ENCODE measurements around the gene MAN1A2. TPM values are rescaled to one million over a fixed set of nuclear protein-coding genes. Genes with fewer than 3 reads are reported as not detected.

Gene MAN1A2
- total RNA-seq, 4 donors from 2014 or later = 28.9 to 46.2 (median 35.0) TPM

GRCh38 chr1:117413412-117413811 lies 46.2 kb downstream of the MAN1A2 start:
- TF ChIP-seq CTCF (IDR thresholded peaks at IDR 0.05) (no peak), EP300 (IDR thresholded peaks at IDR 0.05) (no peak)
- H3K9me3 ChIP-seq = no peaks in the 10 kb centered on the region
- H3K4me3 ChIP-seq = no peak overlapping the region
- H3K27ac ChIP-seq = no peak overlapping the region
- no peaks in the 10 kb centered on the region for H3K27me3 ChIP-seq
- WGBS = 90% methylated on average over 3 of the region's 3 CpGs
- H3K4me1 ChIP-seq = no peaks in the 10 kb centered on the region
- DNase-seq (ENCODE audit: low spot score in 2 of 2) = no peak
- H3K36me3 ChIP-seq = peaks cover 5% of the 10 kb centered on the region

- H3K4me3 ChIP-seq = no peak overlapping the region
- H3K36me3 ChIP-seq = peaks cover 5% of the 10 kb centered on the region
- WGBS = 95% methylated on average over 4 of the region's 4 CpGs
- no peaks in the 10 kb centered on the region for H3K4me1 ChIP-seq
- H3K27me3 ChIP-seq = no peaks in the 10 kb centered on the region
- DNase-seq (ENCODE audit: low spot score in 2 of 2) = no peak
- H3K27ac ChIP-seq = no peak overlapping the region
- TF ChIP-seq EP300 (IDR thresholded peaks at IDR 0.05) (no peak), POLR2A (IDR thresholded peaks at IDR 0.05) (no peak), CTCF (IDR thresholded peaks at IDR 0.05) (no peak), POLR2AphosphoS5 (IDR thresholded peaks at IDR 0.05) (no peak)
- H3K9me3 ChIP-seq = no peaks in the 10 kb centered on the region
These were observed 47.7 kb downstream of the MAN1A2 start for GRCh38 chr1:117414943-117415342.

- Histone ChIP-seq H3K4me3 (no peak overlapping the region), H3K27ac (no peak overlapping the region), H3K27me3 (no peaks in the 10 kb centered on the region), H3K9me3 (no peaks in the 10 kb centered on the region), H3K4me1 (no peaks in the 10 kb centered on the region), H3K36me3 (peaks cover 5% of the 10 kb centered on the region)
- TF ChIP-seq EP300 (IDR thresholded peaks at IDR 0.05) (no peak), POLR2AphosphoS5 (IDR thresholded peaks at IDR 0.05) (no peak), CTCF (IDR thresholded peaks at IDR 0.05) (no peak), POLR2A (IDR thresholded peaks at IDR 0.05) (no peak)
- 95% methylated on average over 1 of the region's 1 CpG for WGBS
- no peak for DNase-seq (ENCODE audit: low spot score in 2 of 2)
These were observed 48.8 kb downstream of the MAN1A2 start for GRCh38 chr1:117416004-117416403.

- no peak for DNase-seq (ENCODE audit: low spot score in 2 of 2)
- no peak overlapping the region for H3K27ac ChIP-seq
- H3K9me3 ChIP-seq = no peaks in the 10 kb centered on the region
- TF ChIP-seq CTCF (IDR thresholded peaks at IDR 0.05) = no peak
- TF ChIP-seq POLR2AphosphoS5 (IDR thresholded peaks at IDR 0.05) = no peak
- TF ChIP-seq POLR2A (IDR thresholded peaks at IDR 0.05) = no peak
- no peak for TF ChIP-seq EP300 (IDR thresholded peaks at IDR 0.05)
- H3K27me3 ChIP-seq = no peaks in the 10 kb centered on the region
- H3K4me3 ChIP-seq = no peak overlapping the region
- H3K4me1 ChIP-seq = no peaks in the 10 kb centered on the region
- H3K36me3 ChIP-seq = peaks cover 5% of the 10 kb centered on the region
These were observed 49.4 kb downstream of the MAN1A2 start for GRCh38 chr1:117416546-117417125.

- Histone ChIP-seq H3K4me3 (no peak overlapping the region), H3K4me1 (no peaks in the 10 kb centered on the region), H3K36me3 (peaks cover 12% of the 10 kb centered on the region), H3K27me3 (no peaks in the 10 kb centered on the region), H3K9me3 (peaks cover 17% of the 10 kb centered on the region), H3K27ac (no peak overlapping the region)
- no peak for DNase-seq (ENCODE audit: low spot score in 2 of 2)
- TF ChIP-seq EP300 (IDR thresholded peaks at IDR 0.05) = no peak
- TF ChIP-seq POLR2AphosphoS5 (IDR thresholded peaks at IDR 0.05) = no peak
- no peak for TF ChIP-seq POLR2A (IDR thresholded peaks at IDR 0.05)
- TF ChIP-seq CTCF (IDR thresholded peaks at IDR 0.05) = no peak
- 99% methylated on average over 2 of the region's 2 CpGs for WGBS
These were observed 57.9 kb downstream of the MAN1A2 start for GRCh38 chr1:117425050-117425734.
